HG03064 (cell line): Measurements from ENCODE around the gene RTN3.
"Not testable (repeated sequence)": the region's sequence is repeated elsewhere in the genome, so short reads cannot be mapped to it uniquely, and the experiment has no call there.

Experiments used
- ATAC-seq: cut with Tn5 transposase; IDR thresholded peaks from one replicate; pipeline ENCODE4 v1.9.1; 2021; ENCODE audit warnings: low read depth; ENCODE audit not compliant: unreplicated experiment

Gene RTN3

GRCh38 chr11:63767565-63768236 is 86.4 kb downstream of the RTN3 start:
- no peak for ATAC-seq

GRCh38 chr11:63768237-63769041 is 87.1 kb downstream of the RTN3 start, which contains the start of gene ZFTA:
Gene ZFTA (minus strand): TSS chr11:63768775. CDS start chr11:63768622, 153 bp downstream.
- no peak for ATAC-seq

GRCh38 chr11:63769042-63769713 is 87.9 kb downstream of the RTN3 start:
- ATAC-seq, result no peak

GRCh38 chr11:63769714-63770455 is 88.6 kb downstream of the RTN3 start:
- ATAC-seq, result no peak

GRCh38 chr11:63770763-63771162 is 89.5 kb downstream of the RTN3 start:
- no peak for ATAC-seq

- ATAC-seq, result not testable (repeated sequence)
These were observed 90.5 kb downstream of the RTN3 start for GRCh38 chr11:63771741-63772318.

- ATAC-seq, result no peak
These were observed 93.9 kb downstream of the RTN3 start for GRCh38 chr11:63775191-63775590.

- no peak for ATAC-seq
These were observed 97.7 kb downstream of the RTN3 start for GRCh38 chr11:63779039-63779438.

GRCh38 chr11:63782749-63783148 is 101.4 kb downstream of the RTN3 start:
- ATAC-seq, result no peak

GRCh38 chr11:63783925-63784592 is 102.8 kb downstream of the RTN3 start:
- ATAC-seq, result no peak

- ATAC-seq, result no peak
These were observed 104.5 kb downstream of the RTN3 start for GRCh38 chr11:63785823-63786222.

GRCh38 chr11:63791495-63792167 is 110.3 kb downstream of the RTN3 start:
- ATAC-seq, result no peak

GRCh38 chr11:63793161-63793560 is 111.9 kb downstream of the RTN3 start:
- ATAC-seq, result no peak

GRCh38 chr11:63795066-63795465 is 113.8 kb downstream of the RTN3 start:
- ATAC-seq, result no peak

GRCh38 chr11:63800921-63801320 is 119.6 kb downstream of the RTN3 start:
- ATAC-seq, result no peak

GRCh38 chr11:63802637-63803414 is 121.5 kb downstream of the RTN3 start:
- no peak for ATAC-seq

GRCh38 chr11:63804259-63804658 is 123.0 kb downstream of the RTN3 start:
- ATAC-seq, result no peak

GRCh38 chr11:63805844-63806415 is 124.6 kb downstream of the RTN3 start:
- ATAC-seq, result no peak
